Urinary bladder (tissue), 4 donors: Measurements from ENCODE around the gene POTEG. TPM values are rescaled to one million over a fixed set of nuclear protein-coding genes. Genes with fewer than 3 reads are reported as not detected.
"Not testable (repeated sequence)": the region's sequence is repeated elsewhere in the genome, so short reads cannot be mapped to it uniquely, and the experiment has no call there.

Source experiments
- DNase-seq: peaks from one replicate; pipeline ENCODE4 v3.0.0-alpha.2; 2015; ENCODE audit errors: extremely low spot score
- H3K27ac ChIP-seq: one replicate; pipeline ENCODE4 v1.5.1; 2013; ENCODE audit warnings: low read depth, mild to moderate bottlenecking, moderate library complexity
- H3K36me3 ChIP-seq: one replicate; pipeline ENCODE4 v1.6.1; 2013; ENCODE audit warnings: mild to moderate bottlenecking, moderate library complexity; ENCODE audit not compliant: insufficient read depth
- H3K4me1 ChIP-seq: one replicate; pipeline ENCODE4 v1.6.1; 2013; ENCODE audit warnings: mild to moderate bottlenecking, moderate library complexity; ENCODE audit not compliant: insufficient read depth
- H3K4me3 ChIP-seq: one replicate; pipeline ENCODE4 v1.5.1; 2013; ENCODE audit warnings: low read depth, low read length
- WGBS: extraction: QIAGEN DNeasy Blood & Tissue Kit; methylation state at CpG from one replicate; pipeline ENCODE4 v1.1.7; 2013; 5-methylcytosine and 5-hydroxymethylcytosine counted together
- polyA plus RNA-seq: library from polyadenylated mRNA; stranded (reverse); fragments of 200-250 nt; gene quantifications from one replicate; pipeline ENCODE4 v1.2.3, GENCODE V29; 2013
- total RNA-seq: library from RNA; depleted of rRNA; stranded (reverse); fragments of >200 nt; gene quantifications from one replicate; pipeline ENCODE4 v1.2.3, GENCODE V29; 2014
- donor health status: healthy with polysubstance abuse.
- donor health status: healthy.

Gene POTEG
- not detected for total RNA-seq
- polyA plus RNA-seq, result not detected

GRCh38 chr14:19434241-19434640, at the start of gene POTEG:
TSS of gene POTEG (minus strand) at chr14:19434341. CDS start at chr14:19434289, 52 bp downstream.
- not testable (repeated sequence) for H3K27ac ChIP-seq, DNase-seq, H3K4me3 ChIP-seq, H3K4me1 ChIP-seq, H3K36me3 ChIP-seq
- WGBS, result 82% methylated on average over 2 of the region's 12 CpGs

- H3K36me3 ChIP-seq, H3K4me1 ChIP-seq, DNase-seq, H3K4me3 ChIP-seq, H3K27ac ChIP-seq: not testable (repeated sequence)
- WGBS, result 85% methylated on average over 13 of the region's 16 CpGs
These were observed 48.0 kb upstream of the POTEG start for GRCh38 chr14:19482093-19482492.

GRCh38 chr14:19481421-19481820, 47.3 kb upstream of the POTEG start:
- H3K4me1 ChIP-seq, H3K27ac ChIP-seq, H3K36me3 ChIP-seq, H3K4me3 ChIP-seq, DNase-seq: not testable (repeated sequence)
- WGBS, result 90% methylated on average over 5 of the region's 16 CpGs

- WGBS, result 75% methylated on average over 2 of the region's 5 CpGs
These were observed 46.4 kb upstream of the POTEG start for GRCh38 chr14:19480491-19480890.

GRCh38 chr14:19445761-19446160, 11.6 kb upstream of the POTEG start:
- H3K27ac ChIP-seq, DNase-seq, H3K36me3 ChIP-seq, H3K4me1 ChIP-seq, H3K4me3 ChIP-seq: not testable (repeated sequence)
- 75% methylated on average over 6 of the region's 6 CpGs for WGBS

More at GRCh38 chr14:19480491-19480890, 46.4 kb upstream of the POTEG start:
- H3K27ac ChIP-seq, H3K36me3 ChIP-seq, H3K4me1 ChIP-seq, DNase-seq, H3K4me3 ChIP-seq: not testable (repeated sequence)

- not testable (repeated sequence) for H3K36me3 ChIP-seq, DNase-seq, H3K4me1 ChIP-seq, H3K27ac ChIP-seq, H3K4me3 ChIP-seq
- WGBS, result 67% methylated on average over 2 of the region's 3 CpGs
These were observed 5.7 kb upstream of the POTEG start for GRCh38 chr14:19439826-19440225.

- H3K4me1 ChIP-seq, DNase-seq, H3K4me3 ChIP-seq, H3K27ac ChIP-seq, H3K36me3 ChIP-seq: not testable (repeated sequence)
- 16% methylated on average over 3 of the region's 5 CpGs for WGBS
These were observed 5.1 kb upstream of the POTEG start for GRCh38 chr14:19439219-19439618.

GRCh38 chr14:19437126-19437443, 2.9 kb upstream of the POTEG start:
- not testable (repeated sequence) for H3K4me3 ChIP-seq, H3K4me1 ChIP-seq, DNase-seq, H3K36me3 ChIP-seq, H3K27ac ChIP-seq
- 56% methylated on average over 1 of the region's 1 CpG for WGBS

- H3K4me1 ChIP-seq, H3K4me3 ChIP-seq, H3K36me3 ChIP-seq, DNase-seq, H3K27ac ChIP-seq: not testable (repeated sequence)
- 98% methylated on average over 2 of the region's 8 CpGs for WGBS
These were observed 2.4 kb upstream of the POTEG start for GRCh38 chr14:19436311-19437125.

GRCh38 chr14:19435852-19436251, 1.7 kb upstream of the POTEG start:
- WGBS, result no CpG with 5 or more reads among the region's 2 CpGs
- H3K36me3 ChIP-seq, DNase-seq, H3K27ac ChIP-seq, H3K4me3 ChIP-seq, H3K4me1 ChIP-seq: not testable (repeated sequence)

GRCh38 chr14:19434891-19435290, 750 bp upstream of the POTEG start:
- H3K36me3 ChIP-seq, H3K27ac ChIP-seq, H3K4me1 ChIP-seq, DNase-seq, H3K4me3 ChIP-seq: not testable (repeated sequence)
- WGBS, result 87% methylated on average over 53 of the region's 53 CpGs

GRCh38 chr14:19433765-19434164, 376 bp downstream of the POTEG start:
- H3K4me1 ChIP-seq, DNase-seq, H3K36me3 ChIP-seq, H3K4me3 ChIP-seq, H3K27ac ChIP-seq: not testable (repeated sequence)
- WGBS, result 76% methylated on average over 7 of the region's 16 CpGs

- DNase-seq, result not testable (repeated sequence)
- whole genome bisulfite sequencing, result 73% methylated on average over 9 of the region's 13 CpGs
These were observed 25.6 kb downstream of the POTEG start for GRCh38 chr14:19408519-19408918.

GRCh38 chr14:19402097-19402496, 32.0 kb downstream of the POTEG start:
- not testable (repeated sequence) for H3K36me3 ChIP-seq, H3K4me1 ChIP-seq, H3K4me3 ChIP-seq, H3K27ac ChIP-seq, DNase-seq
- 80% methylated on average over 10 of the region's 18 CpGs for WGBS

More at GRCh38 chr14:19408519-19408918, 25.6 kb downstream of the POTEG start:
- not testable (repeated sequence) for H3K4me1 ChIP-seq, H3K27ac ChIP-seq, H3K36me3 ChIP-seq, H3K4me3 ChIP-seq
